A549 treated with DMSO at 1 μM for 4 hours (cell line): ENCODE measurements around the gene EIF5A. TPM values are rescaled to one million over a fixed set of nuclear protein-coding genes. Genes with fewer than 3 reads are reported as not detected.

Experiments
- total RNA-seq: library from RNA; stranded (reverse); fragments of 200-300 nt; extraction: Qiagen RNA extraction; gene quantifications from 5 replicates; pipeline ENCODE4 v1.2.3, GENCODE V29; 2022; ENCODE audit warnings: low read depth

Gene EIF5A
- 1,614 to 1,831 TPM (median 1,704 TPM) in 5 replicates for total RNA-seq

DNA sequence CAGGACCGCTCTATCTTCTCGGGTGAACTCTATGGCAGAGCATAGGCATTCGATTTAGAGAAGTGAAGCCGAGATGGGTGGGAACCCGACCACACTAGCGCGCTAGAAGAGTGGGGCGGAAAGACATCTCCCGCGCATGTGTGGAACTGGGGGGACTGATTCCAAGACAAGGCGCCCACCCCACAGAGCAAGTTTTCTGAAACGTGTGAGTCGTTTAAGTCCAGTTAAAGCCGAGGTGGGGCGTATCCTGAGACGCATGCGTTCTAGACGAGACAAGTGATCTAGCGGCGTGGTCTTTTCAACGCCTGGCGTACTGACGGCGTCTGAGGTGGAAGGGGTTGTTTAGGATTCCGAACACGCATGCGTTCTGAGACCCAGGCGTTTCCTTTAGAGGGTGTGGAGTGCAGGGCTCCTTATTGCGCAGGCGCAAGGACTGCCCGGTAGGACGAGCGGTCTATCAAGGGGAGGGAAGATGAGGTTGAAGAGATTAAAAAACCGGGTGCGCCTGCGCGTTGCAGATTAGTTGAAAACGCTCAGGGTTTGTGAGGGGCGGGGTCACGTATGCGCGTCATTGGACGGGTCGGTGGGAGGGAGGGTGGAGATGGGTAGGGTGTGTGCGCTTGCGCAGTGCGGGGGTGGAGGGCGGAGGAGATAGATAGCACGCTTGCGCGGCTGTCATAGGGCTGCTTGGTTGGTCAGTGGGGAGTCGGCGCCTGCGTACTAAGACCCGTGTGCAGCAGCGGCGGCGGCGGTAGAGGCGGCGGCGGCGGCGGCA is at the start of gene EIF5A:
Gene EIF5A (plus strand): TSS at position 718 of the 775 bp plus-strand sequence. CDS start 2,008 bp downstream, outside the sequence.

GRCh38 chr17:7262192-7262934 is 45.1 kb upstream of the EIF5A start, which contains the start of gene CLDN7:
CLDN7 (minus strand) TSS chr17:7262478; CDS start chr17:7262043, 435 bp downstream.

GRCh38 chr17:7281074-7281952 is 26.1 kb upstream of the EIF5A start, which contains the start of gene SLC2A4:
SLC2A4 (plus strand) TSS chr17:7281718; CDS start chr17:7281935, 217 bp downstream.

GRCh38 chr17:7294614-7295153 is 12.7 kb upstream of the EIF5A start, which contains the start of gene YBX2:
YBX2 (minus strand) TSS chr17:7294639; CDS start chr17:7294500, 139 bp downstream.

DNA sequence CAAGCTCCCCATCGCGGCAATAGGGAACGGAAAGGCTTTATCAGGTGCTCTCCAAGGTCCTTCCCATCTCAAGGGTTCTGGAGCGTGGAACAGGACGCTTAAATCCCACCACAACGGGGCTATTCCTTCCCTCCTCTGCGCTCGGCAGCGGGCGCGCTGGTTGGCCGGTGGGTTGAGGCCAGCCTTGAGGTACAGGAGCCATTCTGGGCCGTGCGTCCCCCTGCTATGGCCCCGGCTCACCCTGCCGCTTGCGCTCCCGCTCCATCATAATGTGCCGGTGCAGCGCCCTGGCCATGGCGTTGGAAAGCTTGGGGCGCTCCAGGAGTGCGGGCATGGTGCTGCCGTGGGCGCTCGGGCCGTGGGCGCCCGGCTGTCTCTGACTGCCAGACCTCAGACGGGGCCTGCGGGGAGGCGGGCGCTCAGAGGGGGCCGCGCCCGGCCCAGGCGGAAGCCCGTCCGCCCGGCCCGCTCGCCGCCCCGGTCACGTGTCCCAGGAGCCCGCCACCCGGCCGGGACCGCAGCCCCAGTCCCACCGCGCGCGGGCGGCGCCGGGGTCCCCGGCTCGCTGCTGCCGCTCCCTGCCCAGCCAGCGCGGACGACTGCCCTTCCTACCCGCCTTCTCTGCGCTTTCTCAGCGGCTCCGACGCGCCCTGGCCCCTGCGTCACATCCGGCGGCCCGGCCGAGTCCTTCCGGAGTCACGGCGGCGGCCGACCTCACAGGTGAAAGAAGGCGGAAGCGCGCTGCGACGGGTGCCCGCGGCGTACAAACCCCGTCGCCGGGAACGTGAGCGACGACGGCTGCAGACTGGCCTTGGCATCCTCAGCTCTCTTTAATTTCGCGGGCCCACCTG is 7.5 kb downstream of the EIF5A start, which contains the start of gene GPS2:
Gene GPS2 (minus strand): TSS at position 642 of the 851 bp plus-strand sequence. CDS start 308 bp downstream, at position 334.

GRCh38 chr17:7328840-7329373 is 21.5 kb downstream of the EIF5A start, which contains the start of gene NEURL4:
NEURL4 (minus strand) TSS chr17:7329335; CDS start chr17:7329312, 23 bp downstream.

DNA sequence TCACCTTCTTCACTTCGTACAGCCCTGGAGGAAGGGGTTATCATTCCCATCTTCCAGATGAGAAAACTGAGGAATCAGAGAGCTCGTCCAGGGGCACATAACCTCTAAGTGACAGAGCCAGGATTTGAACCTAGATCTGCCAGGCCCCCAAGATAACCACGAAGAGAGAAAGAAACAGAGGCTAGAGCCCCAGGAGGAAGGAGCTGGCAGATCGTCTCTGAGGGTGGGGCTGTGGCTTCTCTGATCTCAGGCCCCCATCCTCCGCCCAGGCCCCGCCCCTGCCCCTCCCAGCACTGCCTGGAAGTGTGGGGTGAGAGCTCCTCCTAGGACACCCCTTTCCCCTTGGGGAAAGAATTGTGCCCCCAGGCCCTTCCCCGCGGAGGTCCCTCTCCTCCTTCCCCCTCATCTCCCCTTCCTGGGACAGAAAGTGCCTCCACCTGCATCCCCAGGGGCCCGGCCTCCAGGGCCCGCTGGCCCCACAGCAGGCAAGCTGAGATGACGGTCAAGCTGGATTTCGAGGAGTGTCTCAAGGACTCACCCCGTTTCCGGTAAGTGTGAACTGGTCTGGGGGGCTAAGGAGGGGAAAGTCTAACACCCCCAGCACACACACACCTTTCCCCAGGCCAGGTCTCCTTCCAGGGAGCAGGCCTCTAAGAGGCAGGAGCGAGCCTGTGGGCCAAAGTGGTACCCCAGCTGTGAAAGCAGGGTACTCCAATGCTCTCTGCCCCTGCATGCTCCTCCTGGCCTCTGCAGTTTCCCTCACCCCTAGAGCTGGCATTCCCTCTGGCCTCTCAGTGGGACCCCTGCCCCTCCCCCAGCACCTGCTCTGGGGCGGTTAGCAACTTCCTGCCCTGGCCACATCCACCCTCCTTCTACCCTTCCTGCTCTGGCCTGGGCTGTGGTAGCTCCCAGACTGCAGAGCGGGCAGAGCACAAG is 29.1 kb downstream of the EIF5A start, which contains the start of gene ACAP1:
Gene ACAP1 (plus strand): TSS at position 290 of the 936 bp plus-strand sequence. CDS start 206 bp downstream, at position 496.

GRCh38 chr17:7351665-7352502 is 44.5 kb downstream of the EIF5A start, which contains the start of gene KCTD11:
KCTD11 (plus strand) TSS chr17:7352162.

DNA sequence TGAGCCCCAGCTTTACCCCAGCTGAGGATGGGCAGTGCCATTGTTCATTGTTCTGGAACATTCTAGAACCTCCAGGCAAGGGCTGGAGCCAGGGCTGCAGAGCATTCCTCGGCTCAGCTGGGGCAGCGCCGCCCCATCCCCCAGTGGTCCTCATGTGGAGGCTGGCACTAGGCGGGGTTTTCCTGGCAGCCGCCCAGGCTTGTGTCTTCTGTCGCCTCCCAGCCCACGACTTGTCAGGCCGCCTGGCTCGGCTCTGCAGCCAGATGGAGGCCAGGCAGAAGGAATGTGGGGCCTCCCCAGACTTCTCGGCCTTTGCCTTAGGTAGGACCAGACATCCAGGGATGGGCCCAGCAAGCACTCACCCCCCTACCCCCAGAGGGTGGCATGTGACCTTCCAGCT is 47.6 kb downstream of the EIF5A start, which contains the start of gene TMEM95:
Gene TMEM95 (plus strand): TSS at position 104 of the 400 bp plus-strand sequence. CDS start 49 bp downstream, at position 153.

Other genes starting within 250 kb of the EIF5A start
- gene CLEC10A, start 227.4 kb upstream of the EIF5A start, total RNA-seq, result not detected in 5 replicates
- 0.07 to 0.19 TPM in 2 of 5 replicates, not detected in the others for gene ASGR2, start 192.8 kb upstream of the EIF5A start, total RNA-seq
- 1.1 to 1.7 TPM (median 1.2 TPM) in 5 replicates for gene ASGR1, start 128.3 kb upstream of the EIF5A start, total RNA-seq
- 7.3 to 9.7 TPM (median 8.5 TPM) in 5 replicates for gene DLG4, start 87.8 kb upstream of the EIF5A start, total RNA-seq
- gene ACADVL, start 87.7 kb upstream of the EIF5A start, total RNA-seq, result 339 to 466 TPM (median 425 TPM) in 5 replicates
- gene DVL2, start 73.1 kb upstream of the EIF5A start, total RNA-seq, result 31.4 to 43.0 TPM (median 35.3 TPM) in 5 replicates
- 90.3 to 102 TPM (median 93.3 TPM) in 5 replicates for gene PHF23, start 68.2 kb upstream of the EIF5A start, total RNA-seq
- 605 to 729 TPM (median 704 TPM) in 5 replicates for gene GABARAP, start 65.2 kb upstream of the EIF5A start, total RNA-seq
- 208 to 246 TPM (median 226 TPM) in 5 replicates for gene CTDNEP1, start 55.9 kb upstream of the EIF5A start, total RNA-seq
- 116 to 129 TPM (median 124 TPM) in 5 replicates for gene ELP5, start 55.4 kb upstream of the EIF5A start, total RNA-seq
- 0.63 to 0.91 TPM (median 0.76 TPM) in 5 replicates for gene CLDN7, start 45.1 kb upstream of the EIF5A start, total RNA-seq
- 0.13 to 0.27 TPM (median 0.16 TPM) in 5 replicates for gene SLC2A4, start 25.9 kb upstream of the EIF5A start, total RNA-seq
- gene YBX2, start 13.0 kb upstream of the EIF5A start, total RNA-seq, result 0.40 to 0.60 TPM (median 0.53 TPM) in 5 replicates
- 75.1 to 106 TPM (median 95.2 TPM) in 5 replicates for gene GPS2, start 7.7 kb downstream of the EIF5A start, total RNA-seq
- 27.1 to 33.9 TPM (median 31.9 TPM) in 5 replicates for gene NEURL4, start 21.7 kb downstream of the EIF5A start, total RNA-seq
- 3.9 to 7.6 TPM (median 4.2 TPM) in 5 replicates for gene ACAP1, start 28.9 kb downstream of the EIF5A start, total RNA-seq
- 12.5 to 15.9 TPM (median 13.7 TPM) in 5 replicates for gene KCTD11, start 44.5 kb downstream of the EIF5A start, total RNA-seq
- gene TMEM95, start 47.5 kb downstream of the EIF5A start, total RNA-seq, result not detected in 5 replicates
- gene TNK1, start 73.5 kb downstream of the EIF5A start, total RNA-seq, result 1.3 to 1.8 TPM (median 1.6 TPM) in 5 replicates
- gene PLSCR3, start 86.9 kb downstream of the EIF5A start, total RNA-seq, result 34.1 to 39.8 TPM (median 34.4 TPM) in 5 replicates
- 181 to 226 TPM (median 200 TPM) in 5 replicates for gene TMEM256, start 96.5 kb downstream of the EIF5A start, total RNA-seq
- gene NLGN2, start 100.2 kb downstream of the EIF5A start, total RNA-seq, result 15.4 to 21.5 TPM (median 18.0 TPM) in 5 replicates
- gene SPEM1, start 112.7 kb downstream of the EIF5A start, total RNA-seq, result 0.08 TPM in 1 of 5 replicates, not detected in the others
- gene SPEM2, start 118.0 kb downstream of the EIF5A start, total RNA-seq, result 0.07 TPM in 1 of 5 replicates, not detected in the others
- 0.03 TPM in 2 of 5 replicates, not detected in the others for gene SPEM3, start 121.2 kb downstream of the EIF5A start, total RNA-seq
- gene TMEM102, start 127.8 kb downstream of the EIF5A start, total RNA-seq, result 10.3 to 13.9 TPM (median 12.1 TPM) in 5 replicates
- 0.86 to 1.3 TPM (median 1.1 TPM) in 5 replicates for gene FGF11, start 131.9 kb downstream of the EIF5A start, total RNA-seq
- 5.4 to 7.8 TPM (median 7.1 TPM) in 5 replicates for gene CHRNB1, start 137.4 kb downstream of the EIF5A start, total RNA-seq
- 21.4 to 26.2 TPM (median 24.4 TPM) in 5 replicates for gene ZBTB4, start 172.0 kb downstream of the EIF5A start, total RNA-seq
- gene SLC35G6, start 173.8 kb downstream of the EIF5A start, total RNA-seq, result not detected in 5 replicates
- gene POLR2A, start 176.7 kb downstream of the EIF5A start, total RNA-seq, result 69.1 to 95.1 TPM (median 80.5 TPM) in 5 replicates
- gene TNFSF12, start 241.4 kb downstream of the EIF5A start, total RNA-seq, result 8.4 to 13.8 TPM (median 11.7 TPM) in 5 replicates